HL-60 (cell line): ENCODE data around the gene ANKRD13B.

Experiments
- DNase-seq, 2 experiments: peaks; one replicate each; pipeline ENCODE4 v3.0.0-alpha.2; 2010 to 2020; ENCODE audit warnings: low read depth in 1 of 2, low spot score in 1 of 2
- H3K27ac ChIP-seq: fragments of 250-450 bp; sonication (Bioruptor Pico); replicated peaks from 2 replicates; pipeline ENCODE4 v1.5.1; 2020; ENCODE audit warnings: mild to moderate bottlenecking, moderate library complexity
- H3K27me3 ChIP-seq: fragments of 250-450 bp; sonication (Bioruptor Pico); 2 replicates; pipeline ENCODE4 v1.5.1; 2021; ENCODE audit warnings: mild to moderate bottlenecking, moderate library complexity; ENCODE audit not compliant: insufficient read depth, poor library complexity, severe bottlenecking
- H3K4me3 ChIP-seq: replicated peaks from 2 replicates; pipeline ENCODE4 v1.5.1; 2011; ENCODE audit warnings: mild to moderate bottlenecking, control low read depth, low read length; ENCODE audit not compliant: insufficient read depth
- CTCF ChIP-seq: IDR thresholded peaks from one replicate; pipeline ENCODE4 v1.5.1; 2011; ENCODE audit warnings: low read length, control low read depth, inconsistent platforms; ENCODE audit not compliant: insufficient read depth
- GABPA ChIP-seq: IDR thresholded peaks from 2 replicates; pipeline ENCODE4 v1.6.1; 2012; ENCODE audit warnings: low read depth
- POLR2AphosphoS5 ChIP-seq: IDR thresholded peaks from 2 replicates; pipeline ENCODE4 v1.6.1; 2012; ENCODE audit warnings: low read depth
- REST ChIP-seq: IDR thresholded peaks from 2 replicates; pipeline ENCODE4 v1.6.1; 2012; ENCODE audit warnings: low read depth; ENCODE audit not compliant: insufficient replicate concordance
- SPI1 ChIP-seq: IDR thresholded peaks from 2 replicates; pipeline ENCODE4 v1.6.1; 2012; ENCODE audit warnings: low read depth, mild to moderate bottlenecking, borderline replicate concordance

ANKRD13B gene

GRCh38 chr17:29610395-29610794 is 17.5 kb downstream of the ANKRD13B start:
- H3K27me3 ChIP-seq = no peaks in the 10 kb centered on the region
- TF ChIP-seq SPI1 (no peak), CTCF (no peak), REST (no peak), POLR2AphosphoS5 (no peak), GABPA (no peak)

GRCh38 chr17:29611351-29612093 is 18.6 kb downstream of the ANKRD13B start:
- Histone ChIP-seq H3K27me3 (peaks cover 6% of the 10 kb centered on the region), H3K27ac (no peak overlapping the region), H3K4me3 (no peak overlapping the region)
- DNase-seq = no peak
- no peak for TF ChIP-seq GABPA
- no peak for TF ChIP-seq CTCF
- TF ChIP-seq REST = no peak
- TF ChIP-seq POLR2AphosphoS5 = no peak
- TF ChIP-seq SPI1 = no peak

More at GRCh38 chr17:29610395-29610794, 17.5 kb downstream of the ANKRD13B start:
- no peak for DNase-seq
- Histone ChIP-seq H3K4me3 (no peak overlapping the region), H3K27ac (no peak overlapping the region)

- H3K27me3 ChIP-seq = peaks cover 8% of the 10 kb centered on the region
- no peak overlapping the region for H3K27ac ChIP-seq
- no peak for TF ChIP-seq SPI1
- TF ChIP-seq POLR2AphosphoS5 = no peak
- TF ChIP-seq CTCF = no peak
- no peak overlapping the region for H3K4me3 ChIP-seq
- DNase-seq = no peak
Observed at GRCh38 chr17:29612094-29612403, 19.1 kb downstream of the ANKRD13B start.
